Stimulated activated CD8-positive, alpha-beta memory T cell treated with anti-CD3 and anti-CD28 coated beads, Interleukin-12 subunit alpha, Interleukin-12 subunit beta, amount 100 ng/mL, for 4 hours (primary cell): ENCODE results near the gene KCNK5.

Experiments
- DNase-seq: peaks from one replicate; pipeline ENCODE4 v3.0.0-alpha.2; 2020; ENCODE audit warnings: low read depth

The KCNK5 gene

DNA sequence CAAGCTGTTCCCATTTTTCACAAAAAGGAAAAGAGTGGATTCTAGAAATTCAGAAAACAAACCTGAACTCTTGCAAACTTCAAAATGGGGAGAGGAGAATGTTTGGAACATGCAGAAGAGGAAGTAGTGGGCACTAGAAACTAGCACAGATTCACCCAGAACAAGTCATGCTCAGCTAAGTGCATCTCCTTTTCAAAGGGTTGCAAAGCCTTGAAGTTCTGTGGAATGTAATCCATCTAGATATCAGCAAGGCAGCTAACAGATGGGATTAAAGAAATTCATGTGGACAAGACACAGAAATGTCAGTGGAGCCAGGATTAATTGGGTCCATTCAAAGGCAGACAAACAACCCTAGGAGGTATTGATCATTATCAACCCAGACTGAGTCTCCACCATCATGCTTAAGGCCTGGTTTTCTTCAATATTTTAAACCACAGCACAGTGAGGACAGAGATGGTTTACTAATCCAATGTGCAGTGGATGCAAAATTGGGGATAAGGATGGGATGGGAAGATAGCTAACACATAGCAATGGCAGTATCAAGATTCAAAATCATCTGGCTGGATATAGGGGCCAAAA, 31.3 kb downstream of the KCNK5 start:
- no peak for DNase-seq

DNA sequence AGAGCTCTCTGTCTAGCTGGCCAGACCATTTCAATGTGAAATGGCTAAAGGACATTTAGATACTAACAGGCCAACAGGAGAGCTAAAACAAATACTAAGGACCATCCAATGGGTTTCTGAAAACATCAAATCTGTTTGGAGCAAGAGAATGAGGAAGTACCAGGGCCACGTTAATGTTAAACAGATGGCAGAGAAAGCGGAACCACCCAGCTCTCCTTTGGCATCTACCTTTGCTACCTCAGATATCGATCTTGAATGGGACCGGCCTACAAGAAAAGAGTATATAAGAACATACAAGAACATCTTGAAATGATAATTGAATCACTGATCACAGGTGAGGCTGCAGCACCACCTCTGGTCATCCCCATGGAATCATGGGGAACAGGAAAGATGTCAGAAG, 31.8 kb downstream of the KCNK5 start:
- no peak for DNase-seq

DNA sequence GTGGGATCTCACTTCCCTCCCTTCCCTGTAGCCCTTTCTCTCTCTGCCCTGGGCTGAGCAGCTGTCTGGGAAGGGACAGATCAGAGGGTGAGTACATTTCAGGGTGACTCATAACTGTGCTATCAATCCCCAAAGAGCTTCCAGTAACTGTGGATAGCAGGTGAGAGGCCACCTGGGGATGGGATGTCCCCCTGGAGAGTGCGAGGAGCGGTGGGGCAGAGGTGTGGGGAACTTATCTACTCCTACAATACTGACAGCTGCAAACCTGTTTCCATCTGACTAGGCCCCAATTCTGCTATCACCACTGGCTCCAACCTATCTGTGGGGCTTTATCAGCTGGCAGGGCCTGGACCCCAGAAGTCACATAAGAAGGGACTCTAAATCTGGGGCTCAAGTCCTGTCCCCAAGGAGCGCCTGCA, 32.6 kb downstream of the KCNK5 start:
- DNase-seq: no peak

DNA sequence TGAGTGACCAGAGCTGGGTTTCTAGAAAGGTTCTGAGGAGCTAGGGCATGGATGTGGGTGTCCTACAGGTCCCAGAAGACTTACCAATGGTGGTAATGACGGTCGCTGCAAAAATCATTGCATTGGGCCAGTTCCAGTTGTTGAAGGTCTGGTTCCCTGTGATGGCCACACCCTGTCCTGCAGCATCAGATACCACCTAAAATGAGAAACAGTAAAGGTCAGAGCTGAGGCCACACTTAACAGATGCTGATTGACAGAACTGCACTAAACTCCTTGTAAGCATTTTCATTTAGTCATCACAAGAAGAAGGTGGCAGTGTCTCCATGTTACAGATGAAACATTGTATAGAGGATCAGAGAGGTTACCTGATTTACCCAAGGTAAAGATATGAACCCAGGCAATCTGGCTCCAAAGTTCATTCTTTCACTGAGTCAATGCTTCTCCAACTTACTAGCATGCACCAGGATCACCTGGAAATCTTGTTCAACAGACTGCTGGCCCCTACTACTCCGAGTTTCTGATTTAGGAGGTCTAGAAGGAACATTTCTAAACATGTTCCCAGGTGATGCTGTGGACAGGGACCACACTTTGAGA, 33.4 kb downstream of the KCNK5 start:
- DNase-seq: no peak

DNA sequence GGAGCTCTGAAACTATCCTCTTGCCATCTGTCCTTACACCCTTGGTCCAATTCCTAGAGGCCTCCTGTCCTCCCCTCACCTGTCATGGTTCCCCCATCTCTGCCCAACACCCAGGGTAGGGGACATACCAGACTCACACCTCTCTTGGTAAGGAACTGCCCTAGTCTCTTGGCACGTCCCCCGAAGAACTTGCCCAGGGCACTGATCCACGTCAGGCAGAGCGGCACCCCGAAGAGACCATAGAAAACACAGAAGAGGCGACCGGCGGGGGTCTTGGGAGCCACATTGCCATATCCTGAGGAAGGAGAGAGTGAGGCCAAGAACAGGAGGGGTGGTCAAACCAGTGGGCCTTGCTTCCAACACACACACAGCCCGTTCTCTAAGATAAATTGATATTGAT, 34.8 kb downstream of the KCNK5 start:
- DNase-seq: no peak

DNA sequence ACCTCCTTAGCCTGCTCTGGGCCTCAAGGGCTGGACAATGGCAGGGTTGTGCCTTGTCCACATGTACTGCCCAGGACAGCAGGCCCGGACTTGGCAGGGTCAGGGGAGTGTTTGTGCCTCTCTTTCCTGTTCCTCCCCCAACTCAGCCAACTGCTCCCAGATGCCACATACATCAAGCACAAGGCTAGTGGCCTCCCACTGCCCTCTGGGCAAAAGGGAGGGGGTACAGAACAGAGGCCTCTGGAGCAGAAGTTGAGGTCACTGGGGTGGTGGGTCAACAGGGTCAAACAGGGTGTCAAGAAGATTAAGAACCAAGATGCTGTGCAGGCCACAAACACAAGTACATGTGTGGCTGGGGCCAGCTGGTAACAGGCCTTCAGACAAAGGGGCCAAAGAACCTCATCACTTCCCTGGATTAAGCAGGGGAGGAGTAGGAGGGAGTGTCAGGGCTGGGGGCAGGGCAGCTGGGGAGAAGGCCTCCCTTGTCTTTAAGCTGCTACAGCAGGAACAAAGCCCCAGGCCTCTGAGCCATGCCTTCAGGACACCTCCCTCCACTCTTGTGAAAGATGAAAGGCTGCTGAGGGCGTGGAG, 36.0 kb downstream of the KCNK5 start:
- DNase-seq: no peak

DNA sequence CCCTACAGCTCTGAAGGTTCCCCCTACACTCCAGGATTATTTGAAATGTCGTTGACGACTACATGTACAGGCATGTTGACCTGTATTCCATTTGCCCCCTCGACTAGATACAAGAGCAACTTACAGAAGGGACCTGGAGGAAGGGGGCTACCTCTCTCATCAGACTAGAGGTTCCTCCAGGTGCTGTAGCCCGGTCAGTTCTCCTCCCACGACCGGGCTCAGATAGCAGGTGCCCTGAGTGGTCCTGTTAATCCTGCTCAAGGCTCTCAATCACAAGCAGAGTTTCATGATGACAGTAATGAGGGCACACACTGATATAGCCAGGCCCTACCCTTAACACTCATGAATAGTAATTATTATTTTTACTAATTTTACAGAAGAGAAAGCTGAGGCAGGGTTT, 36.5 kb downstream of the KCNK5 start:
- no peak for DNase-seq

DNA sequence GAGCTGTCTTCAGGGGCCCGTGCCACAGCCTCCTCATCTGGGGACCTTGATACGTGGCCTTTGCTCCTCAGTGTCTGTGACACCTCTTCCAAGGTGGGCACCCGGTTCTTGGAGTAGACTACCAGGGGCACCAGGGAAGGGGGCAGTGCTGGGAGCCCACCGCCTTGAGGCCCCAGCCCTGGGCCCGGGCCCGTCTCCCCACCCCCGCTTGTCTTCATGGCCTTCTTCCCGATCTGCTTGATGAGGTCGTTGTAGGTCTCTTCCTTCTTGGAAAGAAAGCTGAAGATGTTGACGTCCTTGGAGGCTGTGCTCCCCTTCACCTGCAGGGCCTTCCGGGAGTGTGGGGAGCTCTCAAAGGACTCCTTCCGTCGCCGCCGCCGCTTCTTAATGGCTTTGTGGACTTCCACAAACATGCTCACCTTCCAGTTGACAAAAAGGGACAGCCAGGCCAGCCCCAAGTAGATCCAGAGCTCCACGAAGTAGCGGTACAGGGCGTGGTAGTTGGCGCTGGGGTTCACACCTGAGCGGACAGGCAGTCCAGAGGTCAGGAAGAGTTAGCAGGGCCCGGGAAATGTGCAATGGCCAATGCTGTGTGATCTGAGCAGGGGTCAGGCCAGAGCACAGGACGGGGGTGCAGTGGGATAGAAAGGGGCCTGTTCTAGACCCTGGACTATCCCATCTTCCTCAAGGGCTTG, 37.9 kb downstream of the KCNK5 start:
- no peak for DNase-seq

DNA sequence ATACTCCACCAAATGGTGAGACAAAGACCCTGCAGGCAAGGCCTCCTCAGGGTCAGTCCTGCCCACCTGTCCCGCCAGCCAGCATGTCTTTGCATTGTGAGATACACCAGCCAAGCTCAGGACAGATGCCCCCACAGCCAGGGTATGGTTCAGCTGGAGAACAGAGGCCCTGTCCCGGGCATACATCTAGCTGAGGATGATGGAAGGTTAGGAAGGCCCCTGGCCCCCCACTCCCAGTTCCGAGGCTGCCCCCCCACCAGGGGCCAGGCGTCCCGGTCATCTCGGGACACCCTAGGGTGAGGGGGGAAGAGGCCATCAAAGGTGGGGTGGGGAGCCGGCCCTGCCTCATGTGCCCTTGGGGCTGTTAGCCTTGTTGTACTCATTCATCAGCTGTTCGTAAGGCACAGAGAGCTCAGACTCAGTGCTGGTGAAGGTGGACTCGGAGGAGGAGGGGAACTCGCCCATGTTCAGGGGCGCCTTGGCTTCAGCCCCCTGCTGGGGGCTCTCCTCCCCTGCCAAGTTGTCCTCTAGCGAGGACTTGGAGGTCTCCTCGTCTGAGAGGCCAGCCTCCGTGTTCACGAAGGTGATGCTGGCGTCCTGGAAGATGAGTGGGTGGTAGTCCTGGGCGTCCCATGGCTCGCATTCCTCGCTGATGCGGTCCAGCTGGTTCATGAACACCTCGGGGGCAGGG, 38.6 kb downstream of the KCNK5 start:
- DNase-seq: no peak

DNA sequence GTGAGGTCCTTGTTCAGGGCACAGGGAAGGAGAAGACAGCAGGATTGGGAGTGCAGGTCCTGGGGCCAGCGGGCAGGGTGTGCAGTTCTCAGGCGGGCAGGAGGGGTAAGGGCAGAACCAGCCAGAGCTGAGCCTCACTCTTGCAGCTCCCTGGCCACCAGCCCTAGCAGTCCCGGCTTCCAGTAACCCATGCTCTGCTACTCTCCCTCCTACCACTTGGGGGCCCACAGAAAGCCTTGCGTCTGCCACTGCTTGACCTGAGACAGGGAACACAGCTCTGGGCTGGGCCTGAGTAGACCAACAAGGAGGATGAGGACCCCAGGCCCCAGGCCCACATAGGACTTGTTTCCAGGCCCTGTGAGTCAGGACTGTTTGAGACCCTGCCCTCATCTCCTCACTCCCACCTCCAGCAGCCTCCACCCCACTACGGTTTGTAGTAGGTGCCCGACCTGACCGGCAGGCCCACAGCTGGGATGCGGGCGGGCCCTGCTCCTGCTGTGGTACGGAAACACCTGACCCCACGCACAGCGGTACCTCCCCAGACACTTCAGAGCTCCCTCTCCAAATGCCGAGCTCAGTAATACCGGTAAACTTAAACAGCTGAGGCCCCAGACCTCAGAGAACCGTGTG, 39.2 kb downstream of the KCNK5 start:
- no peak for DNase-seq

DNA sequence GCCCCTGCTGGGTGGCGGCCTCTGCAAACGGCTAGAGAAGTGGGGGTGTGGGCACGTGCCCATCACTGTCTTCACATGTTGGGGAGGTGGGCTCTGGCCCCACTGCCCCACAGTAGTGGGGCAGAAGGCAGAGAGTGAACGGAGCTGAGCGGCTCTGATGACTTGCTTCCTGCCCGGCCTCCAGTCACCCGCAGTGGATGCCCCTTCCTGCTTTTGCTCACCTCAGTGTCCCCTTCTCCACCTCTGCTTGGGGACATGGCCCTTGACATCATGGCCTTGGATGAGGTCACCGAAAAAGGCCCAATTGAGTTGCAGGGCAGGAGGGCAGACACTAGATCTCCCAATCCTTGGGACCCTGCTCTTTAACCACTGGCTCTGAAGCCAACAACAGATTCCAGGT, 40.1 kb downstream of the KCNK5 start:
- DNase-seq: no peak

DNA sequence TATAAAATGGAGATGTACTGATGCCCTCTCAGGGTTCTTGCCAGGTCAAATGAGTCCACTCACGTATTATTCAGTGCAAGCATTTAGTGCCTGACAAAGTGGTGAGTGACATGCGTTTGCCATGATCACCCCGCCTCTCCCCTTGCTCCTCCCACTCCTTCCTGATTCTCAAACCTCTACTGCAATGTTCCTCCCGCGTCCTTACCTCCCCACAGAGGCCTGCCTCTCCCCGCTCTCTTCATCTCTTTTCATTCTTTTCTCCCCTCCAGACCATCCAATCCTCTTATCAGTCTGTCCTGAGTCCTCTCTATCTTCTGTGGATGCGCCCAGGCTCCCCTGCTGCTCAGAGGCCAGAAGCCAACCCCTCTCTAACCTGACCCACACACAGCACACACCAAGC, 40.7 kb downstream of the KCNK5 start:
- DNase-seq: no peak

DNA sequence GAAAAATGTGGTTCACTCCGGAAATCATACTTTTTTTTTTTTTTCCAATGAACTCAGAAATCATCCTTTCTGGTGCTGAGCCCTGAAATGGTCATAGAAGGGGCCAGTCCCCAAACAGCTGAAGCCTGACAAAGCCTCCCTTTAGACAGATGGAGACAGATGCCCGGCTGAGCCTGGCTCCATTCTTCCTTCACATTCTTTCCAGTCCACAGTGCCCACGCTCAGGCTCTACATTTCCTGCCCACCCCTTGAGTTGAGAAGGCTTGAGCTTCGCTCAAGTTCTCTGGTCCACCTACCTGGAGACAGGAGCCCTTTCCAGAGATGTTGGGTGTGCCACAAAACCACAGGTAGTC, 41.2 kb downstream of the KCNK5 start:
- no peak for DNase-seq

DNA sequence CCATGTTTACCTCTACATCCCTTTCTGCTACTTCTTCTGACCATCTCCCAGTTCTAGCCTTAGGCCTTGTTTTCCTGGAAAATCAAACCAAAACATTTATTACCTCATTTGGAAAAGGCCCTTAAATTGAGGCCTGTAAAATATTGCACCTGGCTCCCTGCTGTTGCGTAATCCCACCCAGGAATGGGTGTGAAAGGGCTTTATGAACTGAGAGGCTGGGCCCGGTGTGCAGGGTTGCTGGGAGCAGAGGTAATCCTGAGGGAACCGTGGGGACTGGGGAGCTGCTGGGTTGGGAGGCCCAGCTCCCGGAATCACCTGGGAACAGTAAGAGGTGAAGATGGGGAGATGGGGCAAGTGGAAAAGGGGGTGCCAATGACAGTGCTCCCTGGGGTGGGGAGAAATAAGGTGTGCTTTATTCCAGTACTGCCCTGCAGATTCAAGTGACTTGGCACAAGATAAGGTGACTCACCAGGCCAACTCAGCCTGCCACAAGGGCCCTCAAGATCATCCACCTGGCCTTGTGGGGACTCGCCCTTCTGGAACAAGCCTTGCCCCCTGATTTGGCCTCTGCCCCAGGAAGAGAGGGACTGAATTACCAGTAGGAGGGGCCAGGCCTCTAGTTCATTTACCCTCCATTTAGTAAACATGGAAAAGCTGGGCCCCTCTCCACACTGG, 44.2 kb downstream of the KCNK5 start:
- no peak for DNase-seq

DNA sequence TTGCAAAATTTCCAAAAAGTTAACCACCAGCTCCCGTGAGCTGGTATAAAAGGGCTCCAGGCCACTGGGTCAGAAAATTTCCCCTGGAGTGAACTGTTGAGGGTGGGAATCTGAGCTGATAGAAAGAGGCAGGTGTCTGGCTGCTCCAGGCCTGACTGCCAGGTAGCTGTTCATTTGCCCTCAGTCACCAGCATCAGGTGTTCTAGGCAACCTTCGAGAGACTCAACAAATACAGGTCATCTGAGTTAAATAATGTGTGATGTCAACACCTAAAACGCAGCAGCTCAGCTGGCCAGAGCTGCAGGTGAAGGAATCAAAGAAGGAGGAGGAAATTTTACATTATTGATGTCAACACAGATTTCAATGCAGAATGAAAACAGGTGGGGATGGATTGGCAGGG, 46.7 kb downstream of the KCNK5 start:
- DNase-seq: no peak

DNA sequence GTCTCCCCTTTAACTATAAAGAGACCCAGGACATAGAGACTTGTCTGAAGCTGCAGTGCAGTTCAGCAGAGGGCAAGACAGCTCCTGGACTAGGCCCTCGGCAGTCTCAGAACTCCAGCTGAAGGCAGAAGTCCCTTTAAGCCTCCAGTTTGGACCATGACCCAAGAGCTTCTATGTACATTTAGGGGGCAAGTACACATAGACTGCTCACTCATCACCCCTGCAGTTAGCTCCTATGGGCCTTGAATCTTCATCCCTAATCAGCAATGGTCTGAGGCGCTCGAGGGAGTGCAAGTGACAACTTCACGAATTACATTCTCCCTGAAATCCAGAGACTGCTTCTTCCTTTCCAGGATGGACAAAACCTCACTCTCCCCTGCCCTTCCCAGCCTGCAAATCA, 47.4 kb downstream of the KCNK5 start:
- DNase-seq: no peak

DNA sequence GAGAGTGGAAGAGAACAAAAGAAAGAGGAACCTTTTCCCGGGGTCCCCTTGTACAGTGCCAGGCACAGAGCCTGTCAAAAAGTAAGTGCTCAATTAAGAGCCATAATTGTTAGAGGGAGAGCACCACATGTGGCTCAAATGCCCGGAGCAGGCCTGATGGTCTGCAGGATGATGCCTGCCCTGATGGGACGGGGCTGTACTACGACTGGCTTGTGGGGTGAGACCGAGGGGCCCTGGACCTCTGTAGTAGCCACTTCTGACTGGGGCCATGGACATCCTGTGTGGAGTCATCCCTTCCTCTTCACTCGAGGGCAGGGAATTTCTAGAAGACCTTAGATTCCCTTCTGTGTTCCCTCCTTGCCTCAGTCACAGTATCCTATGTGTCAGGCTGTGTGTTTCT, 47.9 kb downstream of the KCNK5 start:
- DNase-seq: no peak

DNA sequence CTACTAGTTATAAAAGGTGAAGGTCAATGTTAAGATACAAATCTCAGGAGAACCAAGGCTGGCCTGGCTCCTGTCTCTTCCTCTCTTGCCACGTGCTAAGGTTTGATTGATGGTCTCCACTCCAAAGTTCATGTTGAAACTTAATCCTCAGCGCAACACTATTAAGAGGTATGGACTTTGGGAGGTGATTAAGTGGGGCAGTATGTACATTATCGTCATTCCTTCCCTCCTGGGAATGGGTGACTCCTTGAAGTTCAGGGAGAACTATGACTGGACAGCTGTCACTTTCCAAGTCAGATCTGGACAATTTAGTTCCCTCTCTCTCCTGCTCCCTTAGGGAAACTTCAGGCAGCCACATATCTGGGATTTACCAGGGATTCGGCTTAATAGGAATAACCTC, 50.5 kb downstream of the KCNK5 start:
- no peak for DNase-seq

DNA sequence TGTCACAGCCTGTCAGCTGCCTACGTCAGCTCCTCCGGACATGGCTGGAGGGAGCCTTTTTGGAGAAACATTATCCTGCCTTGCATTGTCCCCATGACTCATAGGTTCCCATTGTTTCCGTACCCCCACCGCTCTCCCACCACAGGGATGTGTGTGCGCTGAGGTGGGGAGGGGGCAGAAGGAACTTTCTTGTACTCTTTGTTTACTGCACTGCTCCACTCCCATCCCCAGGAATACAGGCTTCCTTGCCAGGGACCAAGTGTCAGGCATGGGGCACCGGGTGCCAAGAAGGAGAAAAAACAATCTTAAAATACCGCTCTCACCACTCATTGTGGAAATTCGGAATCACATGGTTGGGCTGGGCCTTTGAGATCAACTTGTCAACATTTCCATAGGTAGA, 51.0 kb downstream of the KCNK5 start:
- DNase-seq: no peak

DNA sequence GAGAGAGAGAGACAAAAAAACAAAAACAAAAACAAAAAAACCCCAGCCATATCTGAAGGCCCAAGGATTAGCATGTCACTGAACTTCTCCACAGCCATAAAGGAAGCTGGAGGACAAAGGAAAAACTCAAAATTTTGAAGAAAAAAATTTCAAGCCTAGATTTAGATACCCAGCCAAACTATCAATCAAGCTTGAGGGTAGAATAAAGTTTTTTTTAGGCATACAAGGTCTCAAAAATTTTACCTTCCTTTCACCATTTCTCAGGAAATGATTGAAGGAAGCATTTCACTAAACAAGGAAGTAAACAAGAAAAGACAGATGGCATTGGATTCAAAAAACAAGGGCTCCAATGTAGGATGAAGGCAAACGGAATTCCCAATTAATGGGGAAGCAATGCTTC, 52.1 kb downstream of the KCNK5 start:
- no peak for DNase-seq

DNA sequence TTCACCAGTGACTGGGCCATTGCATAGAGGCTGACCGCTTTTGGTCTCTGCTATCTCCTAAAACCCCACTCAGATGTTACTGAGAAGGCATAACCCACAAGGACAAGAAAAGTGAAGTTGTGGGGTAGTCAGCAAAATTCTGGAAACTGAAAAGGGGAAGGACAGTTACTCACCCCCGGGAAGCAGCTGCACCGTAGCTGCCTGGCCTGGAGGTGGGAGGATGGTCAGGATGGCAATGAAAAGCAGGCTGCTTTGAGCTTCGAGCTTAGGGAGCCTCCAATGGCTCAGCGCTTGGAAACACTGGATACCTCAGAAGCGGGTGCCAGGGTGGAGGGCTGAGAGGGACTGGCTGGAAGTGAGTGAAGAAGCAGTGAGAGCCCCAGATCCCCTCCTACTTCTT, 56.0 kb downstream of the KCNK5 start:
- DNase-seq: no peak

DNA sequence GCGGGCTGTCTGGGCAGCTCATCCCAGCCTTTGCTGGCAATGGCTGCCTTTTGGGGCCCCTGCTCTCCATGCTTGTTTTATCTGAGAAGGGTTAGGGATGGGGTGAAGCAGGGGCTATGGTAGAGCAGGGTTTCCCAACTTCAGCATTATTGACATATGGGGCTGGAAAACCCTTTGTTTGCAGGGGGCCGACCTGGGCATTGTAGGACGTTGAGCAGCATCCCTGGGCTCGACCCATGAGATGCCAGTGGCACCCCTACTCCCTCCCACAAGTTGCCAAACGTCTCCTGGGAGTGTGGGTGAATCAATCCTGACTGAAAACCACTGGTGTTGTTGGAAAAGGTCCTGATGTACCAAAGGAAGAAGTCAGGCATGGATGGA, 56.9 kb downstream of the KCNK5 start:
- DNase-seq: no peak
